ENCODE data around the gene KIF13A. TPM values are rescaled to one million over a fixed set of nuclear protein-coding genes. Genes with fewer than 3 reads are reported as not detected.

Gene KIF13A
- total RNA-seq, 1 experiment from 2014 or later, result 19.7 TPM

DNA sequence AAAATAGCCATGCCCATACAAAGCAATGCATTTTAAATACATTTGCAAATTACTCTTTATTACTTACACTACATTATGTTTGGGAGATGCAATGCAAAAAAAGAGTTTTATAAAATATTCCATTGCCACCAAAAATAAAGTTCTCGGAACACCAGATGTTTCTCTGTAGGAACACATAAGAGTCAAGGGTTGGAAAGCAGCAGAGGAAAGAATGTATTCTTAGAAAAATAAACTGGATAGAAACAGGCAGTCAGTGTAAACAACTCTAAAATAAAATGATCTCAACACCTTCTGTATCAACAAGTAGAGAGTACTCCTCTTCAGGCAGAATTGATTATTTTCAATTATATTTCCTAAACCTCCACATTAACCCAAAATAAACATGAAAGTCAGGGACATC lies 28.1 kb downstream of the KIF13A start:
- intact Hi-C loops (cut with micrococcal nuclease; ENCODE audit: unreplicated experiment), result no loop called here
- Histone ChIP-seq H3K27ac (ENCODE audit: low read depth, low read length, poor library complexity, severe bottlenecking) (no peak overlapping the region), H3K36me3 (ENCODE audit: insufficient read depth, low read length, poor library complexity, severe bottlenecking) (no peaks in the 10 kb centered on the region), H3K4me1 (ENCODE audit: insufficient read depth, low read length, poor library complexity, severe bottlenecking) (no peaks in the 10 kb centered on the region), H3K27me3 (replicated peaks; ENCODE audit: insufficient read depth, low read depth, low read length, poor library complexity) (no peaks in the 10 kb centered on the region), H3K4me3 (ENCODE audit: low read depth, low read length, poor library complexity, severe bottlenecking) (no peak overlapping the region), H3K9me3 (ENCODE audit: low read depth, low read length, poor library complexity, severe bottlenecking) (no peaks in the 10 kb centered on the region)
- CTCF ChIA-PET, result no interaction called here
- POLR2A ChIA-PET (ENCODE audit: low non-redundant PET), result no interaction called here
- no TSS peak for BruUV-seq (replicated peaks)
- TF ChIP-seq EZH2 (IDR thresholded peaks at IDR 0.05; ENCODE audit: borderline replicate concordance, low read depth, low read length, poor library complexity, severe bottlenecking), result no peak
- TF ChIP-seq, protein P1, sequence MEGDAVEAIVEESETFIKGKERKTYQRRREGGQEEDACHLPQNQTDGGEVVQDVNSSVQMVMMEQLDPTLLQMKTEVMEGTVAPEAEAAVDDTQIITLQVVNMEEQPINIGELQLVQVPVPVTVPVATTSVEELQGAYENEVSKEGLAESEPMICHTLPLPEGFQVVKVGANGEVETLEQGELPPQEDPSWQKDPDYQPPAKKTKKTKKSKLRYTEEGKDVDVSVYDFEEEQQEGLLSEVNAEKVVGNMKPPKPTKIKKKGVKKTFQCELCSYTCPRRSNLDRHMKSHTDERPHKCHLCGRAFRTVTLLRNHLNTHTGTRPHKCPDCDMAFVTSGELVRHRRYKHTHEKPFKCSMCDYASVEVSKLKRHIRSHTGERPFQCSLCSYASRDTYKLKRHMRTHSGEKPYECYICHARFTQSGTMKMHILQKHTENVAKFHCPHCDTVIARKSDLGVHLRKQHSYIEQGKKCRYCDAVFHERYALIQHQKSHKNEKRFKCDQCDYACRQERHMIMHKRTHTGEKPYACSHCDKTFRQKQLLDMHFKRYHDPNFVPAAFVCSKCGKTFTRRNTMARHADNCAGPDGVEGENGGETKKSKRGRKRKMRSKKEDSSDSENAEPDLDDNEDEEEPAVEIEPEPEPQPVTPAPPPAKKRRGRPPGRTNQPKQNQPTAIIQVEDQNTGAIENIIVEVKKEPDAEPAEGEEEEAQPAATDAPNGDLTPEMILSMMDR (conservative IDR thresholded peaks at IDR 0.05; ENCODE audit: low read depth, low read length), result no peak
- no peak for DNase-seq (ENCODE audit: low spot score)

DNA sequence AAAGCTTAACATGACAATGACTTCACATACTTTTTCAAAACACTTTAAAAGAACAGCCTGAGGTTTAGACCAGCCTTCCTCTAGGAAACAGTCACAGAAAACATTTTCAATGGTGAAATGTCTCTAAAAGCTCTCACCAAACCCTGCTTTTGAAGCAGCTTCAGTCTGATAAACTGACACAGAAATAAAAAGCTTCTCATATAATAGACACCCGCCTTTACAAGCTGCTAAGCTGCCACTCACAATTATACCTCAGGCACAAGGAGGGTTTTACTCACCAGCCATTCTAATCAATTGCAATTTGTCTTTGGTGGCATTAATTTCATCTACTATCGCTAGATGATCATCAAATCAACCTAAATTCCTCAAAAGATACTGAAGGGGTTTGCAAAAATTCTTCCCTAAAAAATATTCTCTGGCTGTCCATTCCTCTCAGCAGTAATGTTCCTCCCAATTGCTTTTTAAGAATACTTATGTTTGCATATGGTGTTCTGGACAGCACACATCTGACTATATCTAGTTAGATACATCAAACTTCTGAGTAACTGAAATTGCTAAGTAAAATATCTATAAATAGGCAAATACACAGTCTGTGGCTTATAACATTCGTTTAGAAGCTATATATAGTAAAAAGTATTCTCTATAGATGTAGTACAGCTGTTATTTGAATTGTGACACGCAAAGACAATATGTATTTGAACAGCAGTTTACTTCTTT lies 29.4 kb downstream of the KIF13A start:
- POLR2A ChIA-PET (ENCODE audit: low non-redundant PET), result interaction anchor here (0.6 to 0.7 kb wide), 3 partner anchors 13 to 43 kb away, joined by 4 to 7 read pairs (median 6); no protein-coding TSS in a partner anchor
- no peak for TF ChIP-seq EZH2 (IDR thresholded peaks at IDR 0.05; ENCODE audit: borderline replicate concordance, low read depth, low read length, poor library complexity, severe bottlenecking)
- TF ChIP-seq, protein P1 (conservative IDR thresholded peaks at IDR 0.05; ENCODE audit: low read depth, low read length), result no peak
- intact Hi-C loops (cut with micrococcal nuclease; ENCODE audit: unreplicated experiment), result no loop called here
- Histone ChIP-seq H3K27ac (ENCODE audit: low read depth, low read length, poor library complexity, severe bottlenecking) (no peak overlapping the region), H3K27me3 (replicated peaks; ENCODE audit: insufficient read depth, low read depth, low read length, poor library complexity) (no peaks in the 10 kb centered on the region), H3K9me3 (ENCODE audit: low read depth, low read length, poor library complexity, severe bottlenecking) (no peaks in the 10 kb centered on the region), H3K36me3 (ENCODE audit: insufficient read depth, low read length, poor library complexity, severe bottlenecking) (no peaks in the 10 kb centered on the region), H3K4me1 (ENCODE audit: insufficient read depth, low read length, poor library complexity, severe bottlenecking) (no peaks in the 10 kb centered on the region), H3K4me3 (ENCODE audit: low read depth, low read length, poor library complexity, severe bottlenecking) (no peak overlapping the region)
- DNase-seq (ENCODE audit: low spot score), result no peak
- CTCF ChIA-PET, result interaction anchor here (0.6 to 0.7 kb wide), 3 partner anchors 10 to 139 kb away, joined by 3 to 6 read pairs (median 3); no protein-coding TSS in a partner anchor
- no TSS peak for BruUV-seq (replicated peaks)

- POLR2A ChIA-PET (ENCODE audit: low non-redundant PET), result interaction anchor here (0.6 to 0.7 kb wide), 2 partner anchors 12 to 17 kb away, joined by 6 to 7 read pairs; no protein-coding TSS in a partner anchor
- Histone ChIP-seq H3K27ac (ENCODE audit: low read depth, low read length, poor library complexity, severe bottlenecking) (no peak overlapping the region), H3K36me3 (ENCODE audit: insufficient read depth, low read length, poor library complexity, severe bottlenecking) (no peaks in the 10 kb centered on the region), H3K4me3 (ENCODE audit: low read depth, low read length, poor library complexity, severe bottlenecking) (no peak overlapping the region), H3K4me1 (ENCODE audit: insufficient read depth, low read length, poor library complexity, severe bottlenecking) (no peaks in the 10 kb centered on the region), H3K9me3 (ENCODE audit: low read depth, low read length, poor library complexity, severe bottlenecking) (no peaks in the 10 kb centered on the region), H3K27me3 (replicated peaks; ENCODE audit: insufficient read depth, low read depth, low read length, poor library complexity) (no peaks in the 10 kb centered on the region)
- no peak for TF ChIP-seq EZH2 (IDR thresholded peaks at IDR 0.05; ENCODE audit: borderline replicate concordance, low read depth, low read length, poor library complexity, severe bottlenecking)
- TF ChIP-seq, protein P1 (conservative IDR thresholded peaks at IDR 0.05; ENCODE audit: low read depth, low read length), result no peak
- DNase-seq (ENCODE audit: low spot score), result no peak
- no TSS peak for BruUV-seq (replicated peaks)
- intact Hi-C loops (cut with micrococcal nuclease; ENCODE audit: unreplicated experiment), result no loop called here
- CTCF ChIA-PET, result interaction anchor here (0.6 to 0.7 kb wide), 3 partner anchors 11 to 139 kb away, joined by 3 to 6 read pairs (median 3); no protein-coding TSS in a partner anchor
Measured at GRCh38 chr6:17957498-17957897, 29.9 kb downstream of the KIF13A start.

Data from A673 (cell line).